ENCODE results near the gene FGA.

GRCh38 chr4:154597798-154598774 lies 7.5 kb upstream of the FGA start:
- no peak for TF ChIP-seq EZH2 (IDR thresholded peaks at IDR 0.05; ENCODE audit: low read depth, low read length, severe bottlenecking)
- no peak for TF ChIP-seq FOSL1 (IDR thresholded peaks at IDR 0.05; ENCODE audit: insufficient read depth, low read depth, low read length)
- TF ChIP-seq EP300 (IDR thresholded peaks at IDR 0.05; ENCODE audit: borderline replicate concordance in 1 of 2, low read depth in 2 of 2, low read length in 2 of 2), result no peak
- TF ChIP-seq CTCF (IDR thresholded peaks at IDR 0.05; ENCODE audit: control extremely low read depth in 1 of 3, insufficient read depth in 1 of 3, low read depth in 1 of 3, low read length in 3 of 3), result no peak
- no peak for TF ChIP-seq GABPA (IDR thresholded peaks at IDR 0.05; ENCODE audit: borderline replicate concordance, insufficient read depth, low read length)

Data from H1 (cell line).